Measurements from ENCODE around the gene HTRA1.

Gene HTRA1

DNA sequence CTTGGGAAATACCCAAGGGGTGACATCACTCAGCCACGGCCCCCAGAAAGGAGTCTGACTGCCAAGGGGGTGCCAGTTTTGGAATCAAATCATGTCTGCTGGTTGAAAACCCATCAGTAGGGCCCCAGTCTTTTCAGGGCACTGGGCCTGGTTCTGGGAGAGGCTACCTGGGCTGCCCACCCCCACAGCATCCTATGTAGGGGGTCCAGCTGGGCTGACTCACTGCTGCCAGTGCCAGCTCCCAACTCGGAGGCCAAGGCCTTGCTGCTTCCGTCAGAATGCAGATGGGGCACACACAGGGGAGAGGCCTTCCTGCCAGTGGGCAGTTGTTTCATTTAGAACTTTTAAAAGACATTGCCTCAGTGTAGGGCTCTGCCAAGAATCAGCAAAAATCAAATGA is 59.7 kb downstream of the HTRA1 start:
- DNase-seq = no peak

DNA sequence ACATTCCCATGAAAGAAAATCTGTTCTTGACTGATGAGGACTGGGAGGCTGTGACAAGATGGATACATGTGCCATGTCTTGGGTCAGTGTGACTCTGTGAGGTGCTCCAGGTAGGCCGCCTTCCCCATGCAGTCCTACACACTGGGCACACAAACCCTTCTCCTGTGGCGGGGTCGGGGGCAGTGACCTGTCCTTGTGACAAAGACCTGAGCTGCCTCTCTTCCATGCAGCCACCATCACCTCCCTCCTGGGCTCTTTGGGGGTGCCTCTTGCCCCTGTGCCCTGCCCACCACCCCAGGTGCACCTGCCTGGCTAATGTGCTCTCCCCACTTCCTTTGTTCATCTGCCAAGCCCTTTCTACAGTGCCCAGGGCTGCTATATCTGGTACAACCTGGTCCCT is 63.5 kb downstream of the HTRA1 start:
- no peak for DNase-seq

DNA sequence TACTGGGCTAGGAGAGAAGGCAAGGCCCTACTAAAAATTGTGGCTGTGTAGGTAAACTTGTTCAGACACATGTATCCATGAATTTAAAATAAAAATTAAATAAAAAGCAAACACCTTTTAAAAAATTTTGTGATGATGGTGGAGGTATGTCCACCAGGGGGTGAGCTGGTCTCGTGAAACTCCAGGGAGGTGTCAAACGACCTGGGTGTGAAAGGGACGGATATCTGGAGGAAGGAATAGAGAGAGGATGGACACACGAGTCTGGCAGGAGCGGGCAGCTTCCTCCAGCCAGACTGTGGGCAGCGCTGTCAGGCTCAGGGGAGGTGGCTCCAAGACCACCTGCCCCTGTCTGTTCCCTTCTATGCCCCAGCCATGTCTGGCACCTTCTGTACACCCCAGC is 64.4 kb downstream of the HTRA1 start:
- peak in 1 of 2 experiments; percentile 19 for DNase-seq

DNA sequence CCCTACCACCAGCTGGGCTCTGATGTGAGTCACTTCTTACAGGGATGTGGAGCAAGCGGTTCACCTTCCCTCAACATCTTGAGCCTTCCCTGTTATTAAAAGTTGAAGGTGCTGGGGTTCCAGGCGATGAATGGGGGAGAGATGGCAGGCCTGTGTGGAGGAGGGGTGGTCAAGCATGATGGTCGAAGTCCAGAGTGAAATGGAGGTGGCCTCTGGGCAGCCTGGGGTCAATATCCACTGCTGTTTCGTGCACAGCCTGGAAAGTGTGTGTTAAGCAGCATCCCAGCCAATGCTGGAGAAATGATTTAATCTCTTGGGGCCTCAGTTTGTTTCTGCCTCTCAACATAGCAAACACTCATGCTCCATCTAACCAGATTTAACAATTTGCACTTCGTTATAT is 65.5 kb downstream of the HTRA1 start:
- DNase-seq = no peak

DNA sequence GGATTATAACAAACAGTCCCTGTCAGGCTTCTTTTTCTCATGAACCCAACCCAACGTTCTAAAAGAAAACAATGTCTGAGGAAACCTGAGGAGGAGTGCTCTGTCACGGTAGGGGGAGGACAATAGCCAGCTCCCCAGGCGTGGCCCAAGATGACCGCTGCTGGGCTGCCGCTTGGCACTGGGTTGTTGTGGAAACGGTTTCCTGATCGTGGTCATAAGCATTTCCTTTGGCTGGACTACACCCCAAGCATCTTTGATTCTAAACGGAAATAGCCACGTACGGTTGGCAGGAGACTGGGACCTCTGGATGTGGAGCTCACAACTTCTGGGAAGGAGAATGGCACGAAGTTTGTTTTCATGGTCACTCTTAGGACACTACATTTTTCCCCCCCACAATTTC is 68.8 kb downstream of the HTRA1 start:
- DNase-seq = no peak

DNA sequence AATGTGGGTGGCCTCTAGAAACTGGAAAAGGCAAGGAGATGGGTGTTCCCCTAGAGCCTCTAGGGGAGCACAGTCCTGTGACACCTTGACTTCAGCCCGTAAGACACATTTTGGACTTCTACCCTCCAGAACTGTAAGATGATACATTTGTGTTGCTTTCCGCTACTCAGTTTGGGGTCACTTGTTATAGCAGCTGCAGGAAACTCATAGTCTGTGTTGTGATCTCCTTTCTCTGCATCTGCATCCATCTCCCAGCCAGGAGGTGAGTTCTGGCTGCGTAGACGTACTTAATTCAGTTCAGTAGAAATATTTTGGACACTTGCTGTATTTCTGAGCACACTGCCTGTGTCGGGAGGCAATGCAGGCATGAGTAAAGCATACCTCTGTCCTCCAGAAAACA is 69.9 kb downstream of the HTRA1 start:
- DNase-seq = no peak

GRCh38 chr10:122531939-122532338 is 70.6 kb downstream of the HTRA1 start:
- no peak for DNase-seq

DNA sequence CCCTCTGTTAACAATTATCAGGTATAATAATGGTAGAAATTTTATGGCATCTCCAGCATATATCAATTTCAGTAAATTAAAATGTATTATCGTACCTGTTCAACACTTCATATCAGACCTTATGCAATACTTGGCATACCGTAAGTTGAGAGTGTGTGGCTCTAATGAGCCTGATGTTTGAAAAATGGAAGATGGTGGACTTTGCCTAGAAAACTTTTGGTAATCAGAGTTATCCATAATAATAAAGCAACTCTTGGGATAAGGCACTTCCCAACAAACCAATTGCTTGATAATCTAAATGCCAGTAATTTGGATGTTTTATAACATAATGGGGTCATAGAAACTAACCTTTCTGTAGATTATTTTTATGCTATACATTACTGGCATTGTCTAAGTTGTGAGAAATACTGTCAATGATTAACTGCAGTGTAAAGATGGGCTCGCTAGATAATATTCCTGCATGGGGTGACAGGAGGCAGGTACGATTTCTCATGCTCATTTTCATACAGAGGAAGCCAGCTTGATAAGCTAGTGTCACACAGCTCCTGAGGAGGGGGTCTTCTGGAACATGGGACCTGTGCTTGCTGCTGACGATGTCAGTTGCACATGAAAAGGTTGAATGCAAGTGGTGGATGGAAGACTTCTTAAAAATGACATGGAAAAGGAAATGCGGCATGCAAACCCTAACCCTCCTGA is 71.4 kb downstream of the HTRA1 start:
- DNase-seq = no peak

- no peak for DNase-seq
Observed at GRCh38 chr10:122537545-122537944, 76.2 kb downstream of the HTRA1 start.

- no peak for DNase-seq
Observed at GRCh38 chr10:122541541-122542002, 80.2 kb downstream of the HTRA1 start.

- peak; percentile 51 to 88 for DNase-seq
Observed at GRCh38 chr10:122543676-122544445, 82.5 kb downstream of the HTRA1 start.

- no peak for DNase-seq
Observed at GRCh38 chr10:122544493-122544892, 83.1 kb downstream of the HTRA1 start.

- no peak for DNase-seq
Observed at GRCh38 chr10:122546242-122546641, 84.9 kb downstream of the HTRA1 start.

DNA sequence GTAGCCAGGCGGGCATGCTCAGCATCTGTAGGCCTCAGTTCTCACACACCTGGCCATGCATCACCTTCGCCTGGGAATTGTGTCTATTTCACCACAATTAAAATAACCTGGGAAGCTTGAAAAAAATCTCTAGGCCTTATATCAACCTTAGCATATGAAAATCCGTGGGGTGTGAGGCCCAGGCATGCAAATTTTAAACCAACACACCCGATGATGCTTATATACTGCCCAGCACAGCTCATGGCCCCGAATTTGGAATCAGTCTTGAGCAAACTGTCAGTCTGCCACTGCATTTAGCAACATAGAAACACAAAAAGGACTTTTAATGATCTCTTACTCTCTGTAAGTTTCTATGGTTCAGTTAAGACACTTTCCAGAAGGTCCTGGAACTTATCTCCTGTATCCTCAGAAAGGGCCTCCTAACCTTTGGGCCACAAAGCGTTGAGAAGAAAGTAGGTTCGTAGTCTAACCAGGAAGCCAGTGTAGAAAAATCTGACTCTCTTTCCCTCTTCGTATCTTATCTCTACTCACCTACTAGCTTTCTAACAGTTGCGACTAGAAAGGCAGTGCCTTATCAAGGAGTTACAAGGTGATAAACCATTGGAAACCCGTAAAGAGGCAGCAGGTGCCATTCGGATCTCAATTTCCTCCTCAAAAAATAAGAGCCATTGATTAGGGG is 87.2 kb downstream of the HTRA1 start:
- DNase-seq = no peak

DNA sequence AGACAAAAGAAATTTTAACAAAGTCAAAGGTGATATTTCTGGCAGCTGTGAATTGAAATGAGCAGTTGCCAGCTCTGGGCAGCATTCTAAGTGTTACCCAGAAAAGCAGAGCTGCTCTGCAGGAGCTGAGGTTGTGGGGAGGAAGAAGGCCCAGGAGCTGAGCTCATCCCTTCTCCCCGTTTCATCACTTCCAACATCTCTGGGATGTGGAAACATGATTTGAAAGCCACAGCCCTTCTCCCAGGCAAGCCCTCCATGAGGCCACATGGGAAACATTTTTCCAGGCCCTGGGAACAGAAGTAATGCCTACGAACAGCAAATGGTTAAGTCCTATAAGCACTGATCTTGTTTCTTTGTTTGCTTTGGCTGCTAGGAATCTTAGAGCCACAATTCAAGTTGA is 88.3 kb downstream of the HTRA1 start:
- DNase-seq = no peak

- no peak for DNase-seq
Observed at GRCh38 chr10:122550427-122550826, 89.1 kb downstream of the HTRA1 start.

DNA sequence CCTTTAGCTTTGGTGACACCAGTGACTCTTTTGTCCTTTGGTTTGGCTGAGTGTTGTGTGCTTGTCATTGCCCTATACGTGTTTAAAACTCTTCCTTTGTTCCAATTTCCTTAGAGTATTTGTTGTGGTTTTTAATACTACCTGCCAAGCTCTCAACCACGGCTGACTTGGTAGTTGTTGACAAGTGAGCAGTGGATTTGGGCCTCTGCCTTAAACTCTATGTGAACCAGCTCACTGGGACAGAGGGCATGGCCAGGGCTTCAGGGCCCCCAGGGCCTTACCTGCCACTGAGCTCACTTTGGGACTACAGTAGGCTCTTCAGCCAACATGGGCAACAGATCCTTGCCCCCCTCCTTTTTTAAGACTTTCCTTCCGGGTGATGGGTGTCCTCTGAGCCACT is 89.6 kb downstream of the HTRA1 start:
- no peak for DNase-seq

DNA sequence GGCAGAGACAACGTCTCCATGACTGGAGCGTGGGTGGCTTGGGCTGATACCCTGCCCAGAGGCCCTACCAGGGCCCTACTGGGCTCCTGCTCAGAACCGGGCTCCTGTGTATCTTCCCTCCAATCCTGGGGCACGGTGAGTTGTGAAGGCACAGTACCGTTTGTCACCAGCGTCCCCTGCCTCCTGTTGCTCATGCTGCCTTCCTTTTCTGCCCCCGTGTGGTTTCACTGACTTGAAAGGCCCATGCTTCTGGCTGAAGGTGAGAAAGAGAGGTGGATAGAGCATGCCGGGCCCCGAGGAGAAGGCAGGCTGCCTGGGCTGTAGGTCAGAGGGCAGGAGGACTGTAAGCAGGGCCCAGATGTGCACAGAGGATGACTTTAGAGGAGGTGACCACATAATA is 90.1 kb downstream of the HTRA1 start:
- DNase-seq = no peak

- no peak for DNase-seq
Observed at GRCh38 chr10:122553341-122553740, 92.0 kb downstream of the HTRA1 start.

DNA sequence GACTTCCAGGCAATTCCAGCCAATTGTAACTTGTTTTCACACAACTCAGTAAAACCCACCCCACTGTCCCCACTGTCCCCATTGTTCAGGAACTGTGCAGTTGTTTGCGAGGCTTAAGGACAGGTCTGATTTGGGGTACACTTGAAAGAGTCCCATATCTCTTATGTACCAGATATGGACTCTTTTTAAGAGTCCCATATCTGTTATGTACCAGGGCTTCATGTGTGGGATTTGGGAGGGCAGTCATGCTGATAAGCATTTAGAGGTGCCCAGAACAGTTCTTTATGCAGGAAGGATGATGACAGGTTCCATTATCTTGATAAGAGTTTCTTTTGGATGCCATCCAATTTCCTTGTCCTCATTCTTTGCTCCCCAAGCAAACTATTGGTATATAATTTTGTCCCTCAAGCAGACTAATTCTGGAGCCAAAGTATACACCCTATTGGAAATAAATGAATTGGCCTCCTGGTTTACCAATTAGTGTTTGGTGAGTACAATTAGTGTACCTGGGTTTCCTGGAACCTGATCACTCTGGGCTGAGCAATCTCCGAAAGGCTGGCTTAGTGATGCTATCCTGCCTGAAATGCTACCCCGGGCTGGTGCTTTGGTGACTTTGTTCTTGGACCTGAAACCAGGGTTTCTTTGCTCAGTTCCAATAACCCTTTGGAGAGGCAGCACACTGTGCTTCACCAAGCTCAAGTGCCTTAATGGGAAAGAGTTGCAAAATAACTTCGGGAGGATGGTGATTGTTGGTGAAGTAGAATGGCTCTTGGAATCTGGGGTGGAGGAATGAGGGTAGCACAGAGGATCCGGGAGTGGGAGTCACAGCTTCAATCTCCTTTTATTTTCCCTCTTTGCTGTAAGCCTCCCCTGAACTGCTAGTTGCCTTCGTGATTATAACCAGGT is 93.0 kb downstream of the HTRA1 start:
- DNase-seq = no peak

- DNase-seq = peak; percentile 68 to 79
Observed at GRCh38 chr10:122555442-122555841, 94.1 kb downstream of the HTRA1 start.

- no peak for DNase-seq
Observed at GRCh38 chr10:122557516-122557915, 96.2 kb downstream of the HTRA1 start.

GRCh38 chr10:122558452-122558851 is 97.1 kb downstream of the HTRA1 start:
- DNase-seq = no peak

All from NCI-H524 (cell line).